CD4-positive, alpha-beta T cell treated with Interleukin-1 beta for 1 hour (primary cell): Measurements from ENCODE around the gene PLSCR1.
A peak's percentile ranks its signal among the peaks of the same experiment; 100 is the strongest.

Experiments used
- DNase-seq, 2 donors: peaks; one replicate each; pipeline ENCODE4 v3.0.0-alpha.2; 2020 to 2022

The PLSCR1 gene

GRCh38 chr3:146470425-146470990, 73.9 kb downstream of the PLSCR1 start:
- no peak for DNase-seq

- DNase-seq, result peak; percentile 81 to 85
Observed at GRCh38 chr3:146469150-146470017, 75.0 kb downstream of the PLSCR1 start, which contains the start of gene PLSCR2. Gene PLSCR2 (minus strand): TSS chr3:146469561. CDS start chr3:146459904, 9,657 bp downstream.

GRCh38 chr3:146468671-146469149, 75.7 kb downstream of the PLSCR1 start:
- DNase-seq, result no peak

- DNase-seq, result no peak
Observed at GRCh38 chr3:146468234-146468633, 76.2 kb downstream of the PLSCR1 start.

- DNase-seq, result no peak
Observed at GRCh38 chr3:146466604-146467003, 77.8 kb downstream of the PLSCR1 start.

- DNase-seq, result no peak
Observed at GRCh38 chr3:146465693-146466465, 78.5 kb downstream of the PLSCR1 start.
